A549 (cell line): Measurements from ENCODE around the gene PXDN. TPM values are rescaled to one million over a fixed set of nuclear protein-coding genes. Genes with fewer than 3 reads are reported as not detected.

Source experiments
- ATAC-seq, 2 experiments: fragments of 200-7000 bp in 1 of 2; fragments of >200 bp in 1 of 2; cut with Nextera tagmentation in 1 of 2; cut with Tn5 transposase in 1 of 2; 3 replicates each; pipeline versions ENCODE4 v1.8.0 to v1.9.1; 2018 to 2020; ENCODE audit warnings: mild to moderate bottlenecking in 1 of 2, moderate library complexity in 1 of 2
- CTCF ChIA-PET: fragments of 300-600 bp; sonication (Branson Sonifier 250); formaldehyde crosslinking; extraction: SDS; loops from one replicate; lab custom pipeline; 2021; ENCODE audit warnings: antibody characterized with exemption, inconsistent platforms; lab: Yijun Ruan, JAX
- POLR2A ChIA-PET: fragments of 350-600 bp; formaldehyde crosslinking; extraction: SDS; loops from one replicate; lab custom pipeline; 2021; ENCODE audit warnings: antibody characterized with exemption, inconsistent platforms; lab: Yijun Ruan, JAX
- DNase-seq, 2 experiments: peaks; one replicate each; pipeline versions ENCODE4 v3.0.0 to v3.0.0-alpha.2; 2011 to 2016; ENCODE audit warnings: low read depth in 1 of 2, low spot score in 1 of 2
- FAIRE-seq: peaks from 2 replicates; lab custom pipeline; 2011; peaks lifted over from hg19 to GRCh38; lab: Jason Lieb, UNC
- H3K27ac ChIP-seq, 2 experiments: fragments of >200 bp; sonication (Bioruptor Twin); formaldehyde crosslinking; 3 replicates each; pipeline ENCODE4 v1.5.1; 2016 to 2017
- H3K4me1 ChIP-seq: fragments of >200 bp; sonication (Bioruptor Twin); formaldehyde crosslinking; 3 replicates; pipeline ENCODE4 v1.6.1; 2016
- H3K4me2 ChIP-seq: fragments of >200 bp; sonication (Bioruptor Twin); formaldehyde crosslinking; 3 replicates; pipeline ENCODE4 v1.6.1; 2016
- H3K4me3 ChIP-seq: fragments of >200 bp; sonication (Bioruptor Twin); formaldehyde crosslinking; 3 replicates; pipeline ENCODE4 v1.5.1; 2016
- H3K9me3 ChIP-seq: fragments of >200 bp; sonication (Bioruptor Twin); formaldehyde crosslinking; 3 replicates; pipeline ENCODE4 v1.6.1; 2016
- BCL3 ChIP-seq: fragments of >200 bp; sonication (Bioruptor Twin); formaldehyde crosslinking; IDR thresholded peaks from 3 replicates; pipeline ENCODE4 v1.6.1; 2016
- BHLHE40 ChIP-seq: IDR thresholded peaks from 2 replicates; pipeline ENCODE4 v1.6.1; 2012; ENCODE audit warnings: low read depth, low read length, inconsistent platforms
- CBX2 ChIP-seq: fragments of 200-600 bp; sonication (generic); IDR thresholded peaks from 2 replicates; pipeline ENCODE4 v1.6.1; 2016; ENCODE audit warnings: low read depth, mild to moderate bottlenecking, borderline replicate concordance
- CEBPB ChIP-seq, 2 experiments: fragments of >200 bp in 1 of 2; sonication (Bioruptor Twin) in 1 of 2; formaldehyde crosslinking in 1 of 2; IDR thresholded peaks; 2 replicates each; pipeline ENCODE4 v1.6.1; 2012 to 2016
- CHD2 ChIP-seq: fragments of 150-350 bp; IDR thresholded peaks from 2 replicates; pipeline ENCODE4 v1.6.1; 2014; ENCODE audit warnings: low read length; ENCODE audit not compliant: partially characterized antibody
- CHD4 ChIP-seq: fragments of 200-600 bp; sonication (generic); IDR thresholded peaks from 2 replicates; pipeline ENCODE4 v1.6.1; 2016; ENCODE audit warnings: antibody characterized with exemption, mild to moderate bottlenecking, borderline replicate concordance
- E2F6 ChIP-seq: IDR thresholded peaks from 2 replicates; pipeline ENCODE4 v1.6.1; 2012; ENCODE audit warnings: low read depth, borderline replicate concordance
- FOSL2 ChIP-seq, 2 experiments: fragments of 450-650 bp in 1 of 2; fragments of >200 bp in 1 of 2; sonication (Bioruptor Twin) in 1 of 2; formaldehyde crosslinking; IDR thresholded peaks; 2 replicates each; pipeline versions ENCODE4 v1.5.0 to v1.6.1; 2016 to 2020; ENCODE audit warnings: mild to moderate bottlenecking in 1 of 2, moderate library complexity in 1 of 2
- GATA3 ChIP-seq: IDR thresholded peaks from 2 replicates; pipeline ENCODE4 v1.6.1; 2012; ENCODE audit warnings: borderline replicate concordance
- HOXA7 ChIP-seq: fragments of 250-450 bp; sonication (Bioruptor Pico); IDR thresholded peaks from 2 replicates; pipeline ENCODE4 v1.5.0; 2020; ENCODE audit warnings: mild to moderate bottlenecking, moderate library complexity
- KDM1A ChIP-seq: fragments of 200-600 bp; sonication (generic); IDR thresholded peaks from 2 replicates; pipeline ENCODE4 v1.6.1; 2016; ENCODE audit warnings: low read depth, mild to moderate bottlenecking
- MYC ChIP-seq: IDR thresholded peaks from 2 replicates; pipeline ENCODE4 v1.6.1; 2012; ENCODE audit warnings: mild to moderate bottlenecking, inconsistent platforms, low read length, improper control_type of control experiment, borderline replicate concordance
- PHF8 ChIP-seq: fragments of 200-600 bp; sonication (generic); IDR thresholded peaks from 2 replicates; pipeline ENCODE4 v1.6.1; 2016; ENCODE audit warnings: low read depth, mild to moderate bottlenecking, antibody characterized with exemption, moderate library complexity, borderline replicate concordance
- POLR2AphosphoS2 ChIP-seq: conservative IDR thresholded peaks from 2 replicates; pipeline ENCODE4 v1.6.1; 2012; ENCODE audit warnings: low read length, improper control_type of control experiment, inconsistent platforms
- RNF2 ChIP-seq: fragments of 200-600 bp; sonication (generic); IDR thresholded peaks from 2 replicates; pipeline ENCODE4 v1.6.1; 2016; ENCODE audit warnings: low read depth, mild to moderate bottlenecking, antibody characterized with exemption, moderate library complexity, borderline replicate concordance
- SMC3 ChIP-seq: fragments of >200 bp; sonication (Bioruptor Twin); formaldehyde crosslinking; IDR thresholded peaks from 3 replicates; pipeline ENCODE4 v1.6.1; 2018; ENCODE audit warnings: inconsistent platforms
- SREBF2 ChIP-seq: fragments of 450-650 bp; IDR thresholded peaks from 2 replicates; pipeline ENCODE4 v1.6.1; 2014; ENCODE audit warnings: mild to moderate bottlenecking, moderate library complexity
- TP53 ChIP-seq: fragments of 250-450 bp; sonication (Bioruptor Pico); IDR thresholded peaks from 2 replicates; pipeline ENCODE4 v1.5.0; 2021; ENCODE audit warnings: mild to moderate bottlenecking, moderate library complexity
- ZC3H11A ChIP-seq: fragments of 450-650 bp; IDR thresholded peaks from 2 replicates; pipeline ENCODE4 v1.6.1; 2014; ENCODE audit warnings: antibody characterized with exemption, mild to moderate bottlenecking
- WGBS: methylation state at CpG from one replicate; pipeline ENCODE4 v1.1.6; 2017; ENCODE audit errors: missing lambda C conversion rate; 5-methylcytosine and 5-hydroxymethylcytosine counted together
- polyA plus RNA-seq, 4 experiments: library from polyadenylated mRNA; depleted of rRNA in 3 of 4; stranded (reverse); fragments of >200 nt; fragmentation: RNase III in 1 of 4; extraction: RNeasy Plus Mini Kit Qiagen cat#74134 plus additional on column Dnase treatment in 1 of 4; gene quantifications; 2 replicates in 3 of 4; 3 replicates in 1 of 4; pipeline ENCODE4 v1.2.3, GENCODE V29; 2011 to 2017

The PXDN gene
- polyA plus RNA-seq, 2 of the 4 experiments (the other 2 are of a cell fraction) = 3.7 to 7.3 TPM

GRCh38 chr2:1691366-1691765 lies 52.9 kb downstream of the PXDN start:
- Histone ChIP-seq H3K4me3 (no peak overlapping the region), H3K9me3 (no peaks in the 10 kb centered on the region), H3K4me1 (no peaks in the 10 kb centered on the region), H3K27ac (no peak overlapping the region), H3K4me2 (no peak overlapping the region)
- FAIRE-seq = no peak
- ChIA-PET CTCF (interaction anchor here (0.8 to 3.1 kb wide), 4 partner anchors 8 to 60 kb away, joined by 3 to 13 read pairs (median 6); no protein-coding TSS in a partner anchor), POLR2A (no interaction called here)
- no peak for ATAC-seq
- 53% methylated on average over 9 of the region's 9 CpGs for WGBS
- DNase-seq = no peak
- TF ChIP-seq E2F6 = no peak
- no peak for TF ChIP-seq CBX2
- no peak for TF ChIP-seq ZC3H11A
- TF ChIP-seq SREBF2 = no peak
- no peak for TF ChIP-seq BCL3
- TF ChIP-seq RNF2 = no peak
- no peak for TF ChIP-seq MYC
- TF ChIP-seq POLR2AphosphoS2 = no peak
- no peak for TF ChIP-seq HOXA7 (CRISPR knock-in tag)
- TF ChIP-seq GATA3 = no peak
- TF ChIP-seq PHF8 = no peak
- no peak for TF ChIP-seq KDM1A

- Histone ChIP-seq H3K4me3 (no peak overlapping the region), H3K9me3 (no peaks in the 10 kb centered on the region), H3K27ac (no peak overlapping the region), H3K4me1 (0 out of 3 replicates have a peak, but pooled peaks cover 5% of the 10 kb centered on the region), H3K4me2 (no peak overlapping the region)
- ChIA-PET CTCF (interaction anchor here (0.7 to 3.1 kb wide), 3 partner anchors 8 to 61 kb away, joined by 3 to 13 read pairs (median 6); no protein-coding TSS in a partner anchor), POLR2A (no interaction called here)
- FAIRE-seq = no peak
- TF ChIP-seq CHD2 (no peak), SMC3 (no peak), BCL3 (no peak)
- DNase-seq = no peak
- 63% methylated on average over 10 of the region's 10 CpGs for whole genome bisulfite sequencing
- ATAC-seq = no peak
Measured at GRCh38 chr2:1690056-1690775, 54.1 kb downstream of the PXDN start.

- WGBS = 61% methylated on average over 10 of the region's 10 CpGs
- ATAC-seq = no peak
- H3K27ac ChIP-seq = no peak overlapping the region
- ChIA-PET CTCF (interaction anchor here (3.1 kb wide), 1 partner anchor 13 kb away, joined by 13 read pairs; no protein-coding TSS in a partner anchor), POLR2A (no interaction called here)
- 0 out of 3 replicates have a peak, but pooled peaks cover 5% of the 10 kb centered on the region for H3K4me1 ChIP-seq
- no peak for TF ChIP-seq BCL3
- no peak for TF ChIP-seq CEBPB (IDR thresholded peaks at IDR 0.05)
- TF ChIP-seq SMC3 = no peak
- no peak for TF ChIP-seq BHLHE40
- TF ChIP-seq FOSL2 (IDR thresholded peaks at IDR 0.05) = no peak
- no peak for TF ChIP-seq FOSL2 (CRISPR knock-in tag; IDR thresholded peaks at IDR 0.05)
- no peak for TF ChIP-seq CHD4
- no peak for TF ChIP-seq E2F6
- TF ChIP-seq TP53 (CRISPR knock-in tag) = no peak
- no peaks in the 10 kb centered on the region for H3K9me3 ChIP-seq
- no peak overlapping the region for H3K4me2 ChIP-seq
- no peak for DNase-seq
- no peak for FAIRE-seq
- no peak overlapping the region for H3K4me3 ChIP-seq
Measured at GRCh38 chr2:1688859-1689258, 55.5 kb downstream of the PXDN start.
